Suprapubic skin (tissue), 4 donors: ENCODE data around the gene ANXA4.

Experiments used
- CTCF ChIP-seq, 2 donors: fragments of 200-600 bp in 1 of 2; fragments of 450-650 bp in 1 of 2; sonication (generic) in 1 of 2; IDR thresholded peaks; one replicate each; pipeline ENCODE4 v1.5.1; 2016 to 2019; ENCODE audit warnings: antibody characterized with exemption in 2 of 2, mild to moderate bottlenecking in 1 of 2, moderate library complexity in 1 of 2
- EP300 ChIP-seq: sonication (generic); formaldehyde crosslinking; IDR thresholded peaks from one replicate; pipeline ENCODE4 v1.6.1; 2017; ENCODE audit warnings: antibody characterized with exemption
- POLR2A ChIP-seq, 2 donors: fragments of 450-650 bp; IDR thresholded peaks; one replicate each; pipeline ENCODE4 v1.6.1; 2017; ENCODE audit warnings: antibody characterized with exemption in 2 of 2, mild to moderate bottlenecking in 2 of 2, moderate library complexity in 2 of 2
- POLR2AphosphoS5 ChIP-seq, 3 donors: sonication (generic); formaldehyde crosslinking; IDR thresholded peaks; one replicate each; pipeline ENCODE4 v1.6.1; 2017; ENCODE audit warnings: antibody characterized with exemption in 3 of 3

DNA sequence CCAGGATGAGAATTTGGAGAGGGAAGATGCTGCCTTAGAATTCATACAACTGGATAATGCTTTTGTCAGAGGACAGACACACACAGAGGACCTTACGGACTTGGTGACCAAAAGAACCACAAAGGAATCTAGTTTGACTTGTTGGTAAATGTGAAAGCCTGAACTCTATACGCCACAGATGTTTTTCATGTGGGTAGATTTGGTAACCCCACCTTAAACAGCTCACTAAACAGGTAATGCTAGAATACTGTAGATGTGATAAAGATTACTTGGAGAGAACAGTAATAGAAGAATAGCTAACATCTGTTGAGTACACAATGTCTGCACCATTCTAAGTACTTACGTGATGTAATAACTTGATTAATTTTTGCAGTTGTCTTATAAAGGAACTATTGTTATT is 24.1 kb downstream of the ANXA4 start:
- no peak for TF ChIP-seq CTCF (IDR thresholded peaks at IDR 0.05)
- no peak for TF ChIP-seq POLR2A (IDR thresholded peaks at IDR 0.05)
- no peak for TF ChIP-seq POLR2AphosphoS5 (IDR thresholded peaks at IDR 0.05)
- no peak for TF ChIP-seq EP300
